AG04450 (cell line): ENCODE measurements around the gene CGRRF1. TPM values are rescaled to one million over a fixed set of nuclear protein-coding genes. Genes with fewer than 3 reads are reported as not detected.

Experiments
- CTCF ChIA-PET: fragments of 300-600, 350-600 bp; formaldehyde crosslinking; extraction: SDS; loops from one replicate; lab custom pipeline; 2022; ENCODE audit warnings: antibody characterized with exemption, inconsistent platforms; lab: Charles Lee
- POLR2A ChIA-PET: fragments of 350-600 bp; formaldehyde crosslinking; extraction: SDS; loops from one replicate; lab custom pipeline; 2021; ENCODE audit warnings: antibody characterized with exemption, inconsistent platforms; lab: Yijun Ruan, JAX
- DNase-seq: peaks from one replicate; pipeline ENCODE4 v3.0.0-alpha.2; 2011; ENCODE audit warnings: low read depth, low spot score
- H3K27ac ChIP-seq: one replicate; pipeline ENCODE4 v1.5.1; 2012; ENCODE audit warnings: low read depth, low read length, control low read depth
- H3K27me3 ChIP-seq: one replicate; pipeline ENCODE4 v1.6.0; 2012; ENCODE audit warnings: low read length; ENCODE audit not compliant: control insufficient read depth, insufficient read depth
- H3K4me3 ChIP-seq: 2 replicates; pipeline ENCODE4 v1.5.1; 2011; ENCODE audit warnings: mild to moderate bottlenecking, low read depth, low read length, control low read depth
- H3K9me3 ChIP-seq: 2 replicates; pipeline ENCODE4 v1.5.1; 2012; ENCODE audit warnings: low read length; ENCODE audit not compliant: control insufficient read depth, insufficient read depth
- CTCF ChIP-seq: IDR thresholded peaks from 2 replicates; pipeline ENCODE4 v1.5.1; 2011; ENCODE audit warnings: low read depth, low read length, control low read depth, inconsistent platforms
- polyA plus RNA-seq: library from polyadenylated mRNA; depleted of rRNA; stranded (reverse); fragments of >200 nt; gene quantifications from 2 replicates; pipeline ENCODE4 v1.2.3, GENCODE V29; 2011

CGRRF1 gene
- polyA plus RNA-seq, 1 experiment, result 22.2 TPM

- peaks cover 3% of the 10 kb centered on the region; the same call in 1 of the 2 replicates for H3K9me3 ChIP-seq
- no peak overlapping the region for H3K4me3 ChIP-seq
- no peaks in the 10 kb centered on the region for H3K27me3 ChIP-seq
- POLR2A ChIA-PET, result no interaction called here
- TF ChIP-seq CTCF, result peak; percentile 46
- no peak overlapping the region for H3K27ac ChIP-seq
- CTCF ChIA-PET, result interaction anchor here (0.9 to 2.9 kb wide), 3 partner anchors 10 to 205 kb away, joined by 3 to 15 read pairs (median 4); no protein-coding TSS in a partner anchor
- DNase-seq, result no peak
These were observed 62.6 kb downstream of the CGRRF1 start for GRCh38 chr14:54572316-54572715.

GRCh38 chr14:54574528-54574927, 64.8 kb downstream of the CGRRF1 start:
- H3K9me3 ChIP-seq, result peaks cover 3% of the 10 kb centered on the region; the same call in 1 of the 2 replicates
- ChIA-PET POLR2A (no interaction called here), CTCF (interaction anchor here (1.7 to 2.9 kb wide), 3 partner anchors 10 to 199 kb away, joined by 7 to 15 read pairs (median 8); no protein-coding TSS in a partner anchor)
- no peak for DNase-seq
- TF ChIP-seq CTCF, result no peak
- no peak overlapping the region for H3K27ac ChIP-seq
- no peaks in the 10 kb centered on the region for H3K27me3 ChIP-seq
- H3K4me3 ChIP-seq, result no peak overlapping the region

- CTCF ChIA-PET, result interaction anchor here (0.5 to 1.3 kb wide), 5 partner anchors 10 to 197 kb away, joined by 3 to 7 read pairs (median 3); partner anchors contain the start of gene SAMD4A
- POLR2A ChIA-PET, result interaction anchor here (1.3 kb wide), 1 partner anchor 48 kb away, joined by 3 read pairs; no protein-coding TSS in a partner anchor
- no peaks in the 10 kb centered on the region for H3K27me3 ChIP-seq
- no peak for TF ChIP-seq CTCF
- no peaks in the 10 kb centered on the region for H3K9me3 ChIP-seq
- H3K27ac ChIP-seq, result no peak overlapping the region
- H3K4me3 ChIP-seq, result no peak overlapping the region
- DNase-seq, result no peak
These were observed 67.8 kb downstream of the CGRRF1 start for GRCh38 chr14:54577494-54577893.

- no peak for TF ChIP-seq CTCF
- Histone ChIP-seq H3K9me3 (no peaks in the 10 kb centered on the region), H3K4me3 (no peak overlapping the region), H3K27ac (no peak overlapping the region), H3K27me3 (no peaks in the 10 kb centered on the region)
- POLR2A ChIA-PET, result no interaction called here
- CTCF ChIA-PET, result interaction anchor here (0.9 to 1.3 kb wide), 3 partner anchors 11 to 195 kb away, joined by 3 to 7 read pairs (median 3); partner anchors contain the start of gene SAMD4A
- DNase-seq, result no peak
These were observed 68.3 kb downstream of the CGRRF1 start for GRCh38 chr14:54577977-54578376.

GRCh38 chr14:54579621-54580020, 69.9 kb downstream of the CGRRF1 start:
- H3K4me3 ChIP-seq, result no peak overlapping the region
- POLR2A ChIA-PET, result interaction anchor here (0.9 kb wide), 1 partner anchor 13 kb away, joined by 3 read pairs; the partner anchor contains the start of gene SAMD4A
- CTCF ChIA-PET, result interaction anchor here (1.3 kb wide), 1 partner anchor 112 kb away, joined by 4 read pairs; no protein-coding TSS in a partner anchor
- no peak overlapping the region for H3K27ac ChIP-seq
- H3K9me3 ChIP-seq, result no peaks in the 10 kb centered on the region
- no peak for DNase-seq
- no peak for TF ChIP-seq CTCF
- no peaks in the 10 kb centered on the region for H3K27me3 ChIP-seq
